ENCODE data around the gene FBXW8.

Gene FBXW8

GRCh38 chr12:116959198-116959460 is 48.4 kb downstream of the FBXW8 start:
- DNase-seq: no peak

- DNase-seq: peak; percentile 28
Observed at GRCh38 chr12:116959845-116960514, 49.2 kb downstream of the FBXW8 start.

- no peak for DNase-seq
Observed at GRCh38 chr12:116962197-116962596, 51.4 kb downstream of the FBXW8 start.

- no peak for DNase-seq
Observed at GRCh38 chr12:116962783-116963356, 52.1 kb downstream of the FBXW8 start.

GRCh38 chr12:116964054-116965050 is 53.6 kb downstream of the FBXW8 start:
- peak; percentile 89 for DNase-seq

- no peak for DNase-seq
Observed at GRCh38 chr12:116968986-116969385, 58.2 kb downstream of the FBXW8 start.

- DNase-seq: peak; percentile 93
Observed at GRCh38 chr12:116969615-116970585, 59.1 kb downstream of the FBXW8 start.

- DNase-seq: no peak
Observed at GRCh38 chr12:116971222-116971621, 60.5 kb downstream of the FBXW8 start.

- no peak for DNase-seq
Observed at GRCh38 chr12:116975779-116976393, 65.1 kb downstream of the FBXW8 start.

- no peak for DNase-seq
Observed at GRCh38 chr12:116977465-116978380, 67.0 kb downstream of the FBXW8 start.

- peak; percentile 58 for DNase-seq
Observed at GRCh38 chr12:116978791-116979508, 68.2 kb downstream of the FBXW8 start.

- no peak for DNase-seq
Observed at GRCh38 chr12:116980083-116980482, 69.3 kb downstream of the FBXW8 start.

GRCh38 chr12:116982791-116983411 is 72.2 kb downstream of the FBXW8 start:
- DNase-seq: no peak

GRCh38 chr12:116984098-116984497 is 73.3 kb downstream of the FBXW8 start:
- DNase-seq: no peak

GRCh38 chr12:116990329-116990728 is 79.6 kb downstream of the FBXW8 start:
- no peak for DNase-seq

GRCh38 chr12:116990971-116991966 is 80.5 kb downstream of the FBXW8 start:
- DNase-seq: no peak

- no peak for DNase-seq
Observed at GRCh38 chr12:116996093-116996492, 85.3 kb downstream of the FBXW8 start.

GRCh38 chr12:116996621-116997020 is 85.9 kb downstream of the FBXW8 start:
- no peak for DNase-seq

GRCh38 chr12:116999066-116999465 is 88.3 kb downstream of the FBXW8 start:
- DNase-seq: no peak
